ENCODE data around the gene CACNA1H. TPM values are rescaled to one million over a fixed set of nuclear protein-coding genes. Genes with fewer than 3 reads are reported as not detected.

CACNA1H gene
- total and polyA plus RNA-seq, 11 donors, result 1.6 to 14.6 (median 3.2) TPM

DNA sequence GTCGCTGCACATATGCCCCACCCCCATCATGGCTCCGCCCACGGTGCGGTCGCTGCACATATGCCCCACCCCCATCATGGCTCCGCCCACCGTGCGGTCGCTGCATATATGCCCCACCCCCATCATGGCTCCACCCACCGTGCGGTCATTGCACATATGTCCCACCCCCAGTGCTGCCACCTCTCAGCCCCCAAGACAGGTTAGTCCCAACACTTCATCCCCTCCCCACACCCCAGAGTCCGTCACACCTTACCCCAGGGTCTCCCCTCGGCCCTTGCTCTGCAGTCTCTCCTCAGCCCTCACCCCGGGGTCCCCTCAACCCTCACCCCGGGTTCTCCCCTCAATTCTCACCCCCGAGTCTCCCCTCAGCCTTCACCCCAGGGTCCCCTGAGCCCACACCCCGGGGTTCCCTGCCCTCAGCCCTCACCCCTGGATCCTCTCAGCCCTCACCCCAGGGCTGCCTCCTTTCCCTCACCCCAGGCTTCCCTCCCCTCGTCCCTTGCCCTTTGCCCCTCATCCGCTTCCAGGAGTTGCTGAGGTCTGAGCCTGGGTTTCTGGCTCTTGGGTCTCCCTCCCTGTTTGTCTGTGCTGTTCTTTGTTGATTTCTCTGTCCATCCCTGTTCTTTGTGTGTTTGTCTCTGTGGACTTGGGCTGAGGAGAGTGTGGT, 46.6 kb downstream of the CACNA1H start:
- no peak overlapping the region for H3K27ac ChIP-seq
- ATAC-seq, result no peak
- TF ChIP-seq, protein P1, sequence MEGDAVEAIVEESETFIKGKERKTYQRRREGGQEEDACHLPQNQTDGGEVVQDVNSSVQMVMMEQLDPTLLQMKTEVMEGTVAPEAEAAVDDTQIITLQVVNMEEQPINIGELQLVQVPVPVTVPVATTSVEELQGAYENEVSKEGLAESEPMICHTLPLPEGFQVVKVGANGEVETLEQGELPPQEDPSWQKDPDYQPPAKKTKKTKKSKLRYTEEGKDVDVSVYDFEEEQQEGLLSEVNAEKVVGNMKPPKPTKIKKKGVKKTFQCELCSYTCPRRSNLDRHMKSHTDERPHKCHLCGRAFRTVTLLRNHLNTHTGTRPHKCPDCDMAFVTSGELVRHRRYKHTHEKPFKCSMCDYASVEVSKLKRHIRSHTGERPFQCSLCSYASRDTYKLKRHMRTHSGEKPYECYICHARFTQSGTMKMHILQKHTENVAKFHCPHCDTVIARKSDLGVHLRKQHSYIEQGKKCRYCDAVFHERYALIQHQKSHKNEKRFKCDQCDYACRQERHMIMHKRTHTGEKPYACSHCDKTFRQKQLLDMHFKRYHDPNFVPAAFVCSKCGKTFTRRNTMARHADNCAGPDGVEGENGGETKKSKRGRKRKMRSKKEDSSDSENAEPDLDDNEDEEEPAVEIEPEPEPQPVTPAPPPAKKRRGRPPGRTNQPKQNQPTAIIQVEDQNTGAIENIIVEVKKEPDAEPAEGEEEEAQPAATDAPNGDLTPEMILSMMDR (IDR thresholded peaks at IDR 0.05), result no peak
- no peak for TF ChIP-seq POLR2A (IDR thresholded peaks at IDR 0.05)
- 84 to 91% (median 87%) methylated on average over 13 to 15 of the region's 19 CpGs for WGBS, 4 donors
- no peaks in the 10 kb centered on the region for H3K9me3 ChIP-seq
- no peak overlapping the region for H3K4me3 ChIP-seq
- no peak for DNase-seq
- no peaks in the 10 kb centered on the region for H3K36me3 ChIP-seq
- peaks cover 0 to 7% (median 0%) of the 10 kb centered on the region in 9 donors for H3K27me3 ChIP-seq
- peaks cover 0 to 4% (median 0%) of the 10 kb centered on the region in 12 donors for H3K4me1 ChIP-seq
- intact Hi-C loops (cut with DNase I), result loop anchor here in 1 of 10 donors (10.0 kb wide), 1 partner anchor 385 kb away; no protein-coding TSS in a partner anchor

DNA sequence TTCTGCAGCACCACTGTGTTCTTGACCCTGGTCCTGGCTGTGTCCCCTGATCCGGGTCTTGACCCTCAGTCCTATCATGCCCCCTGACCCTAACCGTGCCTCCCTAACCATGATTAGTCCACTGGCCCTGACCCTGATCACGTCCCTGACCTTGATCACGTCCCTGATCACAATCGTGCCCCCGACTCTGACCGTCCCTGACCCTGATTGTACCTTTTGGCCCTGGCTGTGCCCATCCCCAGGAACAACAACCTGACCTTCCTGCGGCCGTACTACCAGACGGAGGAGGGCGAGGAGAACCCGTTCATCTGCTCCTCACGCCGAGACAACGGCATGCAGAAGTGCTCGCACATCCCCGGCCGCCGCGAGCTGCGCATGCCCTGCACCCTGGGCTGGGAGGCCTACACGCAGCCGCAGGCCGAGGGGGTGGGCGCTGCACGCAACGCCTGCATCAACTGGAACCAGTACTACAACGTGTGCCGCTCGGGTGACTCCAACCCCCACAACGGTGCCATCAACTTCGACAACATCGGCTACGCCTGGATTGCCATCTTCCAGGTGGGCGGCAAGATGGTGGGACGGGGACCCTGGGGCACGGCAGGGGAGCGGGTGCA, 47.2 kb downstream of the CACNA1H start:
- Histone ChIP-seq H3K36me3 (no peaks in the 10 kb centered on the region), H3K4me3 (no peak overlapping the region), H3K27me3 (peaks cover 0 to 5% (median 0%) of the 10 kb centered on the region in 9 donors), H3K27ac (no peak overlapping the region), H3K9me3 (no peaks in the 10 kb centered on the region), H3K4me1 (no peaks in the 10 kb centered on the region)
- intact Hi-C loops (cut with DNase I), result no loop called here
- TF ChIP-seq, protein P1 (IDR thresholded peaks at IDR 0.05), result no peak
- no peak for TF ChIP-seq POLR2A (IDR thresholded peaks at IDR 0.05)
- no peak for ATAC-seq
- DNase-seq, result no peak
- WGBS, 4 donors, result 89 to 94% (median 92%) methylated on average over 29 to 38 of the region's 38 CpGs

DNA sequence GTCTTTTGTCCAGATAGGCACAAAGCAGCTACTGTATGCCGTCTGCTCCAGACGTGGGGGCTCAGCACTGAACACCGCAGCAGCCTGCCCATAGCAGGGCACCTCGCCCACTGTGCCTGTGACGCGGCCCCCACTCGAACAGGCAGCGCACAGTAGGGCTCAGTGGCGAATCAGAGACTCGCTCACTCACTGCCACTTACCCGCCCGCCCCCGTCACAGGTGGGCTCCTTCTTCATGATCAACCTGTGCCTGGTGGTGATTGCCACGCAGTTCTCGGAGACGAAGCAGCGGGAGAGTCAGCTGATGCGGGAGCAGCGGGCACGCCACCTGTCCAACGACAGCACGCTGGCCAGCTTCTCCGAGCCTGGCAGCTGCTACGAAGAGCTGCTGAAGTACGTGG, 48.5 kb downstream of the CACNA1H start:
- Histone ChIP-seq H3K36me3 (no peaks in the 10 kb centered on the region), H3K27ac (no peak overlapping the region), H3K27me3 (no peaks in the 10 kb centered on the region), H3K4me3 (no peak overlapping the region), H3K4me1 (no peaks in the 10 kb centered on the region), H3K9me3 (no peaks in the 10 kb centered on the region)
- DNase-seq (no peak), ATAC-seq (no peak)
- TF ChIP-seq POLR2A (IDR thresholded peaks at IDR 0.05), result no peak
- TF ChIP-seq, protein P1 (IDR thresholded peaks at IDR 0.05), result no peak
- intact Hi-C loops (cut with DNase I), result no loop called here
- WGBS, 4 donors, result 93 to 95% (median 94%) methylated on average over 19 to 25 of the region's 25 CpGs

DNA sequence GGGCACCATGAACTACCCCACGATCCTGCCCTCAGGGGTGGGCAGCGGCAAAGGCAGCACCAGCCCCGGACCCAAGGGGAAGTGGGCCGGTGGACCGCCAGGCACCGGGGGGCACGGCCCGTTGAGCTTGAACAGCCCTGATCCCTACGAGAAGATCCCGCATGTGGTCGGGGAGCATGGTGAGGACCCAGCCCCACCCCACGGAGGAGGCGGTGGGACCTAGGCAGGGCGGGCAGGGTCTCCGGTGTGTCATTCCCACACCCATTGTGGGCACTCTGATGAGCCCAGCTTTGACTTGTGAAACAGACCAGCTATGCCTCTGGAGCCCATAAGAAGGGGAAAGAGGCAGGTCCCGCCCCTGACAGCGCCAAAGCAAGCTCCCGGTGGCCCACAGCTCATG, 49.4 kb downstream of the CACNA1H start:
- Histone ChIP-seq H3K4me3 (no peak overlapping the region), H3K4me1 (no peaks in the 10 kb centered on the region), H3K36me3 (no peaks in the 10 kb centered on the region), H3K27ac (no peak overlapping the region), H3K27me3 (no peaks in the 10 kb centered on the region), H3K9me3 (no peaks in the 10 kb centered on the region)
- WGBS, 4 donors, result 91 to 94% (median 92%) methylated on average over 7 to 18 of the region's 18 CpGs
- TF ChIP-seq POLR2A (IDR thresholded peaks at IDR 0.05), result no peak
- TF ChIP-seq, protein P1 (IDR thresholded peaks at IDR 0.05), result no peak
- intact Hi-C loops (cut with DNase I), result no loop called here
- ATAC-seq (no peak), DNase-seq (no peak)

Data from heart left ventricle (tissue), 16 donors.